DMS153 (cell line): Measurements from ENCODE around the gene RDH13.
"Not testable (repeated sequence)": the region's sequence is repeated elsewhere in the genome, so short reads cannot be mapped to it uniquely, and the experiment has no call there.

ENCODE experiments used
- DNase-seq: peaks from one replicate; lab custom pipeline; 2025; lab: John Stamatoyannopoulos, UW

Gene RDH13

DNA sequence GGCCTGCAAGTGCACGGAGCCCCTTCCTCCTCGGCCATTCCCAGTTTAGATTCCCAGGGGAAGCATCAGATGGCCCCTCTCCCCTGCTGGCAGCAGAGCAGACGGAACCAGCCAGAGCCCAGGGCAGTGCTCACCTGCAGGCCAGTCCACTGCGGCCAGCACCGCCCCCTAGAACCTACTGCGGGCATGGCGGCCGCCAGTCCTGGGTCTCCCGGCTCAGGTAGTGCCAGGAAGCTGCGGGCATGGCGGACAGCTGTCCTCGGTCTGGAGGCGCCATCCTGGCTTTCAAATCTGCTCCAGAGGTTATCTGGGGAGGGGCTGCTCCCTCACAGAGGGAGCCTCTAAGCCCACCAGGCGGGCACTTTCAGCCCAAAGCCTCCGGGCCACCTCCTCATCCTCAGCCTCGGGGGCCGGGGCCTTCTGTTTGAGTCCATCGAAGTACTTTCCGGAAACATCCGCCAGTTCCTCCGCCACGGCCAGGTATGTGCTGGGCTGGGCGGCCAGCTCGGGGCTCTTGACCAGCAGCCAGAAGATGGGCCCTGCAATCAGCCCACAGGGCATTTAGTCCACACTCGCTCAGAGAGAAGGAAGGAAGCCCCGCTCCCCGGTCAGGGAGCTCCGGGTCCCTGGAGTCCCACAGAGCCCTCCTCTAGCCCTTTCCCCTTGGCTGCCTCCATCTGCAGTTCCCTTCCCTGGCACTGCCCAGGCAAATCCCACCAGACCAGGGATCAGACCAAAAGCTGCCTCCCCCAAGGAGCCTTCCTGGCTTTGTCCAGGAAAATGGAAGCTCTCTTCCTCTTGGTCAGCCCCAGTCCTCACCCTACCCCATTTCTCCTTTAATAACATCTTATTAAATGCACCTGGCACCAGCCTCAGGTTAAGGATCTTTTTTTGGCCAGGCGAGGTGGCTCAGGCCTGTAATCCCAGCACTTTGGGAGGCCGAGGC is 17.9 kb downstream of the RDH13 start:
- no peak for DNase-seq

DNA sequence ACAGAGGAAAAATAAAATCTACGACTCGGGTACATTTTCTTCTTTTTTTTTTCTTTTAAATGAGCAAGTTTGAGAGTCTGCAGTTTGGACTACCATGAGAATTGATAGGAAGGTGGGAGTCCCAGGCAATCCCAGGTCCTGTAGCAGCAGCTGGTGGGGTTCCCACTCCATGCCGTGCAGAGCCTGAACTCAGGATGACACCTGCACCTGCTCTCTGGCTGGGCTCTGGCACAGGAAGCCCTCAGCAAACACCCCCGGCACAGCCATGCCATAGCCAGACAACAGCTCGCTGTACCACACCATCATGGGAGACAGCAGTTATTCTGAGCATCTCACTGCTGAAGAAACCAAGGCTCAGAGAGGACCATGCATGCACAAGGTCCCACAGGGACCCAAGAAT is 18.7 kb downstream of the RDH13 start:
- DNase-seq = no peak

DNA sequence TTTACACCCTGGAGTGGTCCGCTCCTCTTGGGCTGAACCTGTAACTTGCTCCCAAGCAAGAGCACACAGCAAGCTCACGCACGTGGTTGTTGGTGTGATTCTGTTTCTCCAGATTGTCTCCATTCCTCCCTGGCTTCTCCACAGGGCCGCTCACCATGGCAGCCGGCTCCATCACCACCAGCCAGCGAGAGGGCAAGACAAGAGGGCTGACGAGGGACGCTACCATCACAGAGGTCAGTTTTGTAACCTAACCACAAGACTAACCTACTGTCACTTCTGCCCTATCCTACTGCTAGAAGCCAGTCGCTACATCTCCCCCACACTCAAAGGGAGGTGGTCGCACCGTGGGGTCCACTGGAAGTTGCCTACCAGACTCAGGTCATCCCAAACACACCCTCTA is 20.3 kb downstream of the RDH13 start:
- no peak for DNase-seq

DNA sequence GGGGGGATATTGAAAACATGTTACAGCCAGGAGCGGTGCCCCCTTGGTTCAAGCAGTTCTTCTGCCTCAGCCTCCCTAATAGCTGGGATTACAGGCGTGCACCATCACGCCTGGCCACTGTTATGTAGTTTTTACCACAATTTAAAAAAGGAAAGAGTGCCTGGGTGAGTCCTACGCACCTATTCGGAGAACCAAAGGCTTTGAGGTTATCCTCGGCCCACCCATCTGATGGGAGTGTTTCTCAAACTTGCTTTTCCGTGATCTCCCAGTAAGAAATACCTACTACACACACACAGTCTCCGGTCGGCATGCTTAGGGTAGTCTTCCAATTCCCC is 20.6 kb downstream of the RDH13 start:
- DNase-seq = no peak

DNA sequence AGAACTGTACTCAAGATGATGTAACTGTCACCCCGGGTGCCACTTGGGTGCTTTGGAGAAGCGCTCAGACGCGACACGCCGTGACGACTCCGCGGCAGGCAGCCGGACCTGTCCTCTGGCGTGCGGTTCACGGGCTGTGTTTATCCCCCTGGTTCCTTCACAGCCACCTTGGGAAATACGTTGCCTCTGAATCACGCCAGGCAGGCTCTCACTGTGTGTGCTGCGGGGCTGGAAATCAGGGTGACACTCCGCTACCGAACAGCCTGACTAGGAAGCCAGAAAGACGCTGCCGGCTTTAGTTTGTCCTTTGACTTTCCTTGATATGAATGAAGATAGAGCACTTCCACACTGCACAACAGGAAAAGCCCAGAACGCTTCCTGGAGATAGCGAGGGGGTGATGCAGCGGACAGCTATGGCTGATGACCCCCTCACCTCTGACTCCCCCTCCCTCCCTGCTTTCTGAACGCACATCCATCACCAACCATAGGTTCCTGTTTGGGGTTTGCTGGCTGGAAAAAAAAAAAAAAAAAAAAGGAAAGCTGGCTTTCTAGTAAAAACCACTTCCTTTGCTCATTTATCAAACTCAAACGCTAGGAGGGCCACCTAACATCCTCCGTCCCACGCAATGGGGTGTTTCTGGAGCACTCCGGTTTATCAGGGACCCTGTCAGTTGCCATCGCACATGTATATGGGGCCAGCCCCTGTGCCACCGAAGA is 21.2 kb downstream of the RDH13 start:
- DNase-seq = no peak

DNA sequence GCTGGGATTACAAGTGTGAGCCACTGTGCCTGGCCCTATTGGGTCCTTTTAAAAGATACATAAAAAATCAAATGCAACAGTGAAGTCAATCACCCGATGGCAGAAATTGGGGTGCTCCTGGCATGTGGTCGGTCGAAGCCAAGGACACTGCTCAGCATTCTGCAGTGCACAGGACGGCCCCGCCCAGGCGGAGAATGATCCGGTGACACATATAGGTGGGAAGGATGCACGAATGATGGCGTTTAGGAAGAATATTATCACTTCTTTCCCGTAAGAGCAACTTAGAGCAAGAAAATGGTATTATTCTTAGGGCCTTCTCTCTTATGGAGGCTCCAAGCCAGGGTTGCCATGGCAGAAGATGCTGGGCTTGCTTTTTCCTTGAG is 21.7 kb downstream of the RDH13 start:
- DNase-seq = no peak

DNA sequence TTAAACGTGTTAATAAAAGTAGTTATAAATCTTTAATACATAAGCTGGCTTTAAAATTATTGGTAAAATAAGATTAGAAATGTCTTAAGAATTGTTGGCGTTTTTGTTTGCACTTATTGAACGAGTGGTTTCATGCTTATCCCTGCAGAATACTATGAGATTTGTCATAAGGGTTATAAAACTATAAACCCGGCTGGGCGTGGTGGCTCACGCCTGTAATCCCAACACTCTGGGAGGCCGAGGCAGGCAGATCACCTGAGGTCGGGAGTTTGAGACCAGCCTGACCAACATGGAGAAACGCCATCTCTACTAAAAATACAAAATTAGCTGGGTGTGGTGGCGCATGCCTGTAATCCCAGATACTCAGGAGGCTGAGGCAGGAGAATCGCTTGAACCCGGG is 22.3 kb downstream of the RDH13 start:
- not testable (repeated sequence) for DNase-seq

DNA sequence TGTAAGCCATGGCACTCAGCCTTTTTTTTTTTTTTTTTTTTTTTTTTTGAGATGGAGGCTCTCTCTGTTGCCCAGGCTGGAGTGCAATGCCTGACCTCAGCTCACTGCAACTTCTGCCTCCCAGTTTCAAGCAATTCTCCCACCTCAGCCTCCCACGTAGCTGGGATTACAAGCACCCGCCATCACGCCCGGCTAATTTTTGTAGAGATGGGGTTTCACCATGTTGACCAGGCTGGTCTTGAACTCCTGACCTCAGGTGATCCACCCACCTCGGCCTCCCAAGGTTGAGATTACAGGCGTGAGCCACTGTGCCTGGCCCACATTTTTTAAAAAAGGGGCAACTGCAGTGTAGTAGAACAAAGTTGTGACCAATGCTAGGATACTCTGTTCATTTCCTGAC is 25.3 kb downstream of the RDH13 start:
- DNase-seq = not testable (repeated sequence)

DNA sequence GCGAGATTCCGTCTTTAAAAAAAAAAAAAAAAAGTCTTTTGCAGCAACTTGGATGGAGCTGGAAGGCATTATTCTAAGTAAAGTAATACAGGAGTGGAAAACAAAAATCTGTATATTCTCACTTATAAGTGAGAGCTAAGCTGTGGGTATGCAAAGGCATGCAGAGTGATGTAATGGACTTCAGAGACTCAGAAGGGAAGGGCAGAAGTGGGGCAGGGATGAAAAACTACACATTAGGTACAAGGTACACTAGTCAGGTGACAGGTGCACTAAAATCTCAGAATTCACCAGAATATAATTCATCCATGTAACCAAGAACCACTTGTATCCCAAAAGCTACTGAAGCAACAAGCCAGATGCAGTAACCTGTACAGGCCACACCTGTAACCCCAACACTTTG is 26.9 kb downstream of the RDH13 start:
- no peak for DNase-seq

DNA sequence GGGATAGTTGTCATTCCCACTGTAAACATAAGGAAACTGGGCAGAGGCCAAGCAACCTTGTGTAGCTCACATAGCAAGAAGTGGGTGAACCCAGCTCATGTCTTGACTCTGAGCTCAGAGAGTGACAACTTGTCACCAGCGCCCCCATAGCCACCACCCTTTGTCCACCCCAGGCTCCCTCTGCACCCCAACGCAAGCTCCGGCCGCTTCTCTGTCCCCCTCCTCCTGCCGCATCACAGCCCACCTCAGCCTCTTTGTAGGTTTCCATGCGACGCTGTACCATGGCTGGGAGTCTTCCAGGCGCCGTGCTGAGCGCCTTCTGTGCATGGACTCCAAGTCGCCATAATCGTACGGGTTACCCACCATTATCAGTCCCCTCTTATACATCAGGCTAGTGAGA is 28.2 kb downstream of the RDH13 start:
- no peak for DNase-seq

DNA sequence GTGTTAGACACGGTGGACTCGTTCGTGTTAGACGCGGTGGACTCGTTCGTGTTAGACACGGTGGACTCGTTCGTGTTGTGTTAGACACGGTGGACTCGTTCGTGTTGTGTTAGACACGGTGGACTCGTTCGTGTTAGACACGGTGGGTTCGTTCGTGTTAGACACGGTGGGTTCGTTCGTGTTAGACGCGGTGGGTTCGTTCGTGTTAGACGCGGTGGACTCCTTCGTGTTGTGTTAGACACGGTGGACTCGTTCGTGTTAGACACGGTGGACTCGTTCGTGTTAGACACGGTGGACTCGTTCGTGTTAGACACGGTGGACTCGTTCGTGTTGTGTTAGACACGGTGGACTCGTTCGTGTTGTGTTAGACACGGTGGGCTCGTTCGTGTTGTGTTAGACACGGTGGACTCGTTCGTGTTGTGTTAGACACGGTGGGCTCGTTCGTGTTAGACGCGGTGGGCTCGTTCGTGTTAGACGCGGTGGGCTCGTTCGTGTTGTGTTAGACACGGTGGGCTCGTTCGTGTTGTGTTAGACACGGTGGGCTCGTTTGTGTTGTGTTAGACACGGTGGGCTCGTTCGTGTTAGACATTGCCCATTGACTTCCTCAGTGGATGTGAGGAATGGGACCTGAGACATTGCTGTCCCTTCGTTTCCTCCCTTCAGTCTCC is 29.8 kb downstream of the RDH13 start:
- DNase-seq = not testable (repeated sequence)

DNA sequence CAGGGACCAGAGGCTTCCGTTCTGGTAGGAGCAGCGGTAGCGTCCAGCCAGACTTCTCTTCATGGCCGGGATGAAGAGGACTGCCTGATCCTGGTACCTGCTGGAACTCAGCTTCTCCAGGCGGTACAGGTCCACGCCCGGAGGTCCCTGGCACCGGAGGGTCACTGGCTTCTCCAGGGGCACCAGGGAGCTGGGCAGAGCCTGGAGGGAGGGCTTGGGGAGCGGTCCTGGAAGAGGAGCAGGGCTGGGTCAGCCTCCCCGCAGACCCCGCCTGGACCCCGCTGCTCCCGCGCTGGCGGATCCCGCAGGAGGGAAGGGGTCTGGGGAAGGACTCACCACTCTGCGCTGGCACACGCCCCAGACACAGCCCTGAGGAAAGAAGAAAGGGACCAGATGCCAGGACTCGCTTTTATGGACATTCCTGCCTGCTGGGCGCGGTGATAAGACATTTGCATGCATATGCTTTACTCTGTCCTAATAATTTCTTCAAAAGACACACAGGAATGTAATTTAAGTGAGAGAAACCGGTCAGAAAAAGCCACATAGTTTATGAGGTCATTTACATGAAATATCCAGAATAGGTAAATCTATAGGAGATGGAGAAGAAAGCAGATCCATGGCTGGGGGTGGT is 30.7 kb downstream of the RDH13 start:
- DNase-seq = no peak

DNA sequence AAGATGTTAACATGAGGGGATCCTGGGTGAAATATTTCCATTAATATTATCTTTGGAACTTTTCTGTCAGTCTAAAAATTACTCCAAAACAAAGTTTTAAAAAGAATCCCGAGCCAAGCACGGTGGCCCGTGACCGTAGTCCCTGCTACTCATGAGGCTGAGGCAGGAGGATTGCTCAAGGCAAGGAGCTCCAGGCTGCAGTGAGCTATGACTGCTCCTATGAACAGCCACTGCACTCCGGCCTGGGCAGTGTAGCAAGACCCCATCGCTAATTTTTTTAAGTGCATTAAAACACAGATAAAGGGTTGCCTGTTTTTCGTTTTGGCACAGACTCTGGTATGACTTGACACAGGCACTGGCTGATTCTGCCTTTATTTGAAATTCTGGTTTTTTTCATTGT is 31.8 kb downstream of the RDH13 start:
- DNase-seq = no peak

DNA sequence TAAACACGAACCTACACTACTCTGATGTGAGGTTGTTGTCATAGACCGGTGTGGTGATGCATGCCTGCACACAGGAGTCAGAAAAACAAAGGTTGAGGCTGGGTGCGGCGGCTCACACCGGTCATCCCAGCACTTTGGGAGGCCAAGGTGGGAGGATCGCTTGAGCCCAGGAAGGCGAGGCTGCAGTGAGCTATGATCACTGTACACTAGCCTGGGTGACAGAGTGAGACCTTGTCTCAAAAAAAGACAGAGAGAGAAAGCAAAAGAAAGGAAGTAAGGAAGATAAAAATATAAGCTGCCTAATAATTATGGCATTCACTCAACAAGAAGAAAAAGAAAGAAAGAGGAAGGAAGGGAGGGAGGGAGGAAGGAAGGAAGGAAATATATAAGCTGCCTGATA is 34.2 kb downstream of the RDH13 start:
- no peak for DNase-seq

DNA sequence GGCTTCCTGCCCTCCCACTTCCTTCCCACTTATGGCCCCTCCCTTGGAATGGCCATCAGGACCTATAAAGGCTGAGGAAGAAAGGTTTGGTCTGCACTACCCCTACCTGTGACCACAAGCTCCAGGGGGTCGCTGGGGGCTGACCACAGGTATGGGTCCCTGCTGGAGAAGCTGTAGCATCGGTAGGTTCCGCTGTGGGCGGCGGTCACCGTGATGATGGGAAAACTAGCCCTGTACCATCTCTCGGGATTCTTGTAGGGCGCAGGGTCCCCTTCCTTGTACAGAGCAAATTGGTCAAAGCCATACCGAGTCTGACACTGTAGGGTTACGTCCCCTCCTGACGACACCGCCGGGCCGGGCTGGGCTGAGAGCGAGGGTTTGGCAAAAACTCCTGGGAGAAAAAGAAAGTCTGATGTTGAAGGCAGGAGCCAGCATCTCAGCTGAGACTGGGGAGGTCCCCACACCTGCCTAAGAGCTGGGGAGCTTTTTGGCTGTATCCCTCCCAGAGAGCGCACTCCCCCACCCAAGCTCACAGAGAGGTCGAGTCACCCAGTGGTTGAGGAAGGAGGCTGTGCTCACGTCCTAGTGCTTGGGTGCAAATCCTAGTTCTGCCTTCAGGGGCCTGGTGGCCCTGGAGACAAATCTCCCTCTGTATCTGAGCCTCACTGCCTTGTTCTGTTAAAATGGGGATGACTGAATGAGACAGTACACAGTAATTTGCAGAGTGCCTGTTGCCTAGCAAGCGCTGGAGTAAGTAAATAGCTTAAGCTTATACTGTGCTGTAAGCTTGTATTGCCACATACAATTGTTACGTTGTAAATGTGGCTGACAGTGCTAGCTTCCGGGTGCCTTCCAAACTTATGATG is 35.2 kb downstream of the RDH13 start:
- DNase-seq = no peak

DNA sequence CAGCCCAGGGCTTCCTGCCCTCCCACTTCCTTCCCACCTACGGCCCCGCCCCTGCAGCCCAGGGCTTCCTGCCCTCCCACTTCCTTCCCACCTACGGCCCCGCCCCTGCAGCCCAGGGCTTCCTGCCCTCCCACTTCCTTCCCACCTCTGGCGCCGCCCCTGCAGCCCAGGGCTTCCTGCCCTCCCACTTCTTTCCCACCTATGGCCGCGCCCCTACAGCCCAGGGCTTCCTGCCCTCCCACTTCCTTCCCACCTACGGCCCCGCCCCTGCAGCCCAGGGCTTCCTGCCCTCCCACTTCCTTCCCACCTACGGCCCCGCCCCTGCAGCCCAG is 35.8 kb downstream of the RDH13 start:
- DNase-seq = not testable (repeated sequence)

DNA sequence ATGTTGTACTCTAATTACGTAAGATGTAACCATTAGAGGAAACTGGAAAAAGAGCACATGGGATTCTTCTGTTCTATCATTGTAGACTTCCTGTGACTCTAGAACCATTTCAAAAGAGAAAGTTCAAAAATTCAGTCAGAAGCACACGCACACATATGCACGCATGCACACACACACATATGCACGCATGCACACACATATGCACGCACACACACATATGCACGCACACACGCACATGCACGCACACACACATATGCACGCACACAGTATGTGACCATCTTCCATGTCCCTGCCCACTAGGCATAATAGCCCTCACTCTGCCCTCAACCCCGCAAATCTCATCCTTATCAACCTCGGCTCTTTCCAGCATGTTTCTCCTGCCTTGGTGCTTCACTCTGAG is 38.8 kb downstream of the RDH13 start:
- DNase-seq = no peak

DNA sequence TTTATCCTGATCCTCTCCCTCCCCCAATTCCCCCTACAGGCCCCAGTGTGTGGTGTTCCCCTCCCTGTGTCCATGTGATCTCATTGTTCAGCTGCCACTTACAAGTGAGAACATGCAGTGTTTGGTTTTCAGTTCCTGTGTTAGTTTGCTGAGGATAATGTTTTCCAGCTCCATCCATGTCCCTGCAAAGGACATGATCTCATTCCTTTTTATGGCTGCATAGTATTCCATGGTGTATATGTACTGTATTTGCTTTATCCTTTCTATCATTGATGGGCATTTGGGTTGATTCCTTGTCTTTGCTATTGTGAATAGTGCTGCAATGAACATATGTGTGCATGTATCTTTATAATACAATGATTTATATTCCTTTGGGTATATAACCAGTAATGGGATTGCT is 42.6 kb downstream of the RDH13 start:
- DNase-seq = not testable (repeated sequence)

DNA sequence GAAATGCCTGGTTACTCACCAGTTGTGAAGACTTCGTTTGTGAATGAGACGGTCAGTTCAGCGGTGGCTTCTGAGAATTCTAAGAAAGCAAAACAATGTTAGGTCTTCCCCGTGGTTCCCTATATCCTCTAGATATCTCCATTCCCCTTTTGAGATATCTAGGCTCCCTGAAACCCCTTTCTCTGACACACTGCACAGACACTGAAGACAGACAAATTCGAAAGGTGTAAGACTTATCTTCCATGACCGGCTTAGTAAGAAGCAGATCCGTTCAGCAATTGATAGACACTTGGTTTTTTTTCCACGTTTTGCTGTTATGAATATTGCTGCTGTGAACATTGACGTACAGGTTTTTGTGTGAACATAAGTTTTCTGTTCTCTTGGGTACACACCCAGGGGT is 44.3 kb downstream of the RDH13 start:
- no peak for DNase-seq

DNA sequence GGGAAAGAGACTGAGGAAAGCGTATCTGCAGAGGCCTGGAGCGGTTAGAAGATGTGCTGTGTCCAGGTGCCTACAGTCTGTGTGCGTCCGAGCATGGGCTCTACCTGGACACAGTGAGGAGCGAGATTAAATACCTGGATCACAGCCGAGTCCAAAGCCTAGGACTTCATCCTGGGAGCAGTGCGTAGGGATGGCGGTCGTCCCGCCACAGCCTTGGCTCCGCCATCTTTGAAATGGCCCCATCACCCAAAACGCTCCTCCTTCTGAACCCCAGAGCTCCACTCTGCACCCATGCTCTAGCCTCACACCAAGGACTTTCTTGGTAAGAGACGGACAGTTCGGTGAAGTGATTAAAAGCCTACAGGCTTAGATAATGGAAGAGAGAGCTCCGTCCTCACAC is 44.7 kb downstream of the RDH13 start:
- DNase-seq = no peak

DNA sequence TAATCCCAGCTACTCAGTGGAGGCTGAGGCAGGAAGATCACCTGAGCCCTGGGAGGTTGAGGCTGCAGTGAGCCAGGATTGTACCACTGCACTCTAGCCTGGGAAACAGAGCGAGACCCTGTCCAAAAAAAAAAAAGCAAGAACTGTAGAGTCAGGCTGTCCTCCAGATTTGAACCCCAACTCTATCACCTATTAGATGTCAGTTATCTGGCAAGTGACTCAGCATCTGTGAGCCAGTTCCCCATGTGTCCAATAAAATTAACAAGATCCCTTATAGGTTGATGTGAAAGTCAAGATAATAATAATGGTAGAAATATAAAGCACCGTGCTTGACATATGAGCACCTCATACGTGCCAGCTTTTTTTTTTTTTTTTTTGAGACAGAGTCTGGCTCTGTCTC is 46.9 kb downstream of the RDH13 start:
- no peak for DNase-seq

DNA sequence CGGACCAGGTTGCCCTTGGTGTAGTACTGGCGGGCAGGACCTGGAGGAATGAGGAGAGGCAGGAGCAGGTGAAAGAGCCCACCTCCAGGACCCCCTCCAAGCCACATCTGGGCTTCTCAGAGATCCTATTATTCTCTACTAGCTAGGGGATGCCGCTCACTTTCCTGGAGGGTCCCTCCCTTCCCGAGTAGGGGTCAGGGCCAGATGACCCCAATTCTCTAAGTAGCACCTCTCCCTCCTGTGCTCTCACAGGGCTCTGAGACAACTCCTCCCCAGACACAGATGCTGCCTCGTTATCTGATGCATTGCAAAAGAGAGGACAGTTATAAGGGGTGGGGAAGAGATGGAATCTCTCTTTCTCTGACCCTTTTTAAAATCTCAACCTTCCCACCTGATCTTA is 47.8 kb downstream of the RDH13 start:
- no peak for DNase-seq
